Measurements from ENCODE around the gene AURKA. TPM values are rescaled to one million over a fixed set of nuclear protein-coding genes. Genes with fewer than 3 reads are reported as not detected.
A peak's percentile ranks its signal among the peaks of the same experiment; 100 is the strongest.

The AURKA gene
- total RNA-seq, 4 donors from 2014 or later = 4.7 to 7.7 (median 6.5) TPM

DNA sequence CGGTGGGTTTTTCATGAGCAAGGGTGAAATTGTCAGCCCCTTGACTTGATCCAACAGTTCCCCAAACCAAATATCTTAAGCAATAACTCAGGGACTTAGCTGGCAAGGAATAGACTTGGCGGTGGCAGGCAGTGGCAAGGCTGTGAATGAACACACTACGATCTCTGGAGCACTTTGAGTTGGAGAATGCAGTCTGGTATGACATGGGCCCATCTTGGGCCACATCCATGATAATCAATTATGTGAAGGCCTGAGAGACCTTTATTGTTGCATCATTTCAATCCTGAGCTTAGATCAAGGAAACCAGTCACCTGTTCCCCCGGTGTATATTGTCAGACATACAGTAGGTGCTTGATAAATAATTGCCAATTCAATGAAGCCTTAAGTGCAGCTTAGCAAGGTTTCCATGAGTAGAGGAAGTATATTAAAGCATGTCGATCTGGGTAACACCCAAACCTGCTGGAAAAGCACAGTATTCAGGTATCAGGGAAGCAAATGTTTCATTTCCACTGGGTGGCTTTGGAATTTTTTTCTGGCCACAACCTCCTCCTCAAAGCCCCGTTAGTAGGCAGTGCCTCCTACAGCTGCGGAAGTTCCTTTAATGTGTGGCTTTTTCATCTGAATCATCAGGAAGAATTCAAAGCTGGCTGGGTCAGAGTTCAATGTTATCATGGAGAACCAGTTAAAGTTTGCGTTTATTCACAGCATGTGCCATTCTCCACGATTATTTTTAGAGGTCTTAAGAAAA, 30.2 kb upstream of the AURKA start:
- no peaks in the 10 kb centered on the region for H3K27me3 ChIP-seq
- H3K27ac ChIP-seq = no peak overlapping the region
- H3K4me1 ChIP-seq = peaks cover 0 to 3% (median 0%) of the 10 kb centered on the region in 4 donors
- H3K9me3 ChIP-seq = no peaks in the 10 kb centered on the region
- no peak overlapping the region for H3K4me3 ChIP-seq
- no peaks in the 10 kb centered on the region for H3K36me3 ChIP-seq
- DNase-seq = no peak
- TF ChIP-seq, protein P1, sequence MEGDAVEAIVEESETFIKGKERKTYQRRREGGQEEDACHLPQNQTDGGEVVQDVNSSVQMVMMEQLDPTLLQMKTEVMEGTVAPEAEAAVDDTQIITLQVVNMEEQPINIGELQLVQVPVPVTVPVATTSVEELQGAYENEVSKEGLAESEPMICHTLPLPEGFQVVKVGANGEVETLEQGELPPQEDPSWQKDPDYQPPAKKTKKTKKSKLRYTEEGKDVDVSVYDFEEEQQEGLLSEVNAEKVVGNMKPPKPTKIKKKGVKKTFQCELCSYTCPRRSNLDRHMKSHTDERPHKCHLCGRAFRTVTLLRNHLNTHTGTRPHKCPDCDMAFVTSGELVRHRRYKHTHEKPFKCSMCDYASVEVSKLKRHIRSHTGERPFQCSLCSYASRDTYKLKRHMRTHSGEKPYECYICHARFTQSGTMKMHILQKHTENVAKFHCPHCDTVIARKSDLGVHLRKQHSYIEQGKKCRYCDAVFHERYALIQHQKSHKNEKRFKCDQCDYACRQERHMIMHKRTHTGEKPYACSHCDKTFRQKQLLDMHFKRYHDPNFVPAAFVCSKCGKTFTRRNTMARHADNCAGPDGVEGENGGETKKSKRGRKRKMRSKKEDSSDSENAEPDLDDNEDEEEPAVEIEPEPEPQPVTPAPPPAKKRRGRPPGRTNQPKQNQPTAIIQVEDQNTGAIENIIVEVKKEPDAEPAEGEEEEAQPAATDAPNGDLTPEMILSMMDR (IDR thresholded peaks at IDR 0.05) = no peak
- TF ChIP-seq POLR2A (IDR thresholded peaks at IDR 0.05) = no peak

DNA sequence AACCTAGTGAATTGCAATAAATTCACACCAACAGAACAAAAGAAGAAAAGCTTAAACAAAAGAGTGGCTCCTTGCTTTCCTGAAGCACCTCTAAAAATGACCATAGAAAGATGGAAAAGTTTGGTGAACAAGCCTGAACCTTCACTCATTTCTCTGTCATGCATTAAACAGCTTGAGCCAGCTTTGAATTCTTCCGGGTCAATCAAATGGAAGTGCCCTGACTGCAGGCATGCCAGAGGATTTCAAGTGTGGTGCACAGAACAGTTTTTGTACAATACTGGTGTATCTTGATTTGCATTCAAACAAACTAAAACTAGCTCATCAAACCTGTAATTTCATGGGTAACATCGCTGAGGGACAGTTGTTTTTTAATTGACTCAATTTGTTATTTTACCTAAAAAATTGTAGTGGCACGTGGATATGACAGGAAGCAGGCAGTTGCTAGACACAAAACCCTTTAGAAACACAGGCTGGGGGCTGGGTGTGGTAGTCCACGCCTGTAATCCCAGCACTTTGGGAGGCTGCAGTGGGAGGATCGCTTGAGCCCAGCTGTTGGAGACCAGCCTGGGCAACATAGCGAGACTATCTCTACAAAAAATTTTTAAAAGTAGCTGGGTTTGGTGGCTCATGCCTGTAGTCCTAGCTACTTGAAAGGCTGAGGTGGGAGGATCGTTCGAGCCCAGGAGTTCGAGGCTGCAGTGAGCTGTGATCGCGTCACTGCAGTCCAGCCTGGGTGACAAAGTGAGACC, 29.1 kb upstream of the AURKA start:
- H3K36me3 ChIP-seq = no peaks in the 10 kb centered on the region
- no peak overlapping the region for H3K4me3 ChIP-seq
- no peaks in the 10 kb centered on the region for H3K27me3 ChIP-seq
- DNase-seq = no peak
- H3K9me3 ChIP-seq = no peaks in the 10 kb centered on the region
- TF ChIP-seq POLR2A (IDR thresholded peaks at IDR 0.05) = no peak
- TF ChIP-seq, protein P1 (IDR thresholded peaks at IDR 0.05) = no peak
- no peak overlapping the region for H3K27ac ChIP-seq
- peaks cover 0 to 3% (median 0%) of the 10 kb centered on the region in 4 donors for H3K4me1 ChIP-seq

DNA sequence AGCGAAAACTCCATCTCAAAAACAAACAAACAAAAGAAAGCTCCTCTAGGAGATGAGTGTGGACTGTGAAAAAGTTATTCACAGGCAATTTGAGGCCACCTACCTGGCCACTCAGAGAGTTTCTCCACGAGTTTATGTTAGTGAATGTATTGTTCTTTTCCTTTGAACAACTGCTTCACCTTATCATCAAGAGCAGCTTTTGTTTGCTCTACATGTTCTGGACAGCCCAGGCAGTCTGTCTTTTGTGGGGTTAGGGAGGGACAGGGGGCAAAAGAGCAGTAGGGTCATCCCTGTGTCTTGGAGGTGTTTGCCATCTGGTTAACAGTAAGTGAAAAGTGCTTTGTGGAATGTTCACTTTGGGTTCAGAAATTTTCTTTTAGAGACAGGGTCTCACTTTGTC, 28.0 kb upstream of the AURKA start:
- TF ChIP-seq, protein P1 (IDR thresholded peaks at IDR 0.05) = no peak
- TF ChIP-seq POLR2A (IDR thresholded peaks at IDR 0.05) = no peak
- H3K4me3 ChIP-seq = no peak overlapping the region
- H3K4me1 ChIP-seq = peaks cover 0 to 3% (median 0%) of the 10 kb centered on the region in 4 donors
- H3K27ac ChIP-seq = peak overlapping the region in 1 of 4 donors; percentile 62
- H3K9me3 ChIP-seq = no peaks in the 10 kb centered on the region
- no peaks in the 10 kb centered on the region for H3K36me3 ChIP-seq
- DNase-seq = no peak
- no peaks in the 10 kb centered on the region for H3K27me3 ChIP-seq

DNA sequence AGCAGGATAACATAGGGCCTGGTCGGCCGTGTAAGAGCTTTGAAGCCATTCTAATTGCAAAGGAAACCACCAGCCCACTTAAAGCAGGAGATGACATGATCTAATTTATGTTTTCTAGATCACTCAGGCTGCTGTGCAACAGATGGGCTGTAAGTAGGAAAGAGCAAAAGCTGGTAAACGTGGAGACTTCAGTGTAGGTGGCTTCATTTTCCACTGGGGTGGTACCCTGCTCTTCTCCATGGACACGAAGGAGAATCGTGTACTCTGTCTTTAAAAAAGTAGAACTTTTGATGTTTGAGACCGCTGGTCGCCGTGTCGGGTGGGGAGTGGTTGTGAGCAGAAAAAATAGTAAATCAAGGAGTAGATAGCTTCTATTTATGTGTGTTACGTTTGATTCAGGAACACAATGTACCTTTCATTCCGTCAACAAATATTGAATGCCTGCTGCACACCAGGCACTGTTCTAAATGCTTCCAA, 26.4 kb upstream of the AURKA start:
- Histone ChIP-seq H3K9me3 (no peaks in the 10 kb centered on the region), H3K36me3 (no peaks in the 10 kb centered on the region), H3K4me3 (no peak overlapping the region), H3K27ac (peak overlapping the region; percentile 65 to 72 (median 68)), H3K27me3 (no peaks in the 10 kb centered on the region), H3K4me1 (peaks cover 0 to 3% (median 0%) of the 10 kb centered on the region in 4 donors)
- peak in 2 of 3 donors; percentile 35 to 56 for DNase-seq
- TF ChIP-seq, protein P1 (IDR thresholded peaks at IDR 0.05) = no peak
- no peak for TF ChIP-seq POLR2A (IDR thresholded peaks at IDR 0.05)

DNA sequence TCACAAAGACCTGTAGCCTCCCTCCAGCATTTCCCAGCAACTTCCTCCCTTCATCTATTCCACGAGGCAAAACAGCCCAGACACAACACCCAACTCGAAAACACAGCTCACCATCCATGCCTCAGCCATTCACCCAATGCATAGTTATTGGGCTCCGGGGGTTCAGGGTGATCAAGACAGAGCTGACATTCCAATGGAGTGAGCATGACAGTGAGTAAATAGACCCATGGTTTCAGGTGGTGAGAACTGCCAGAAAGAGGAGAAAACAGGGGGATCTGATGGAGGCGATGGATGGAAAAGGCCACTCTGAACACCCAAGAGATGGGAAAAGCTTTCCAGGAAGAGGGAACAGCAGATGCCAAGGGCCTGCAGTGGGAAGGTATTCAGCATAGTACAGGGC, 25.9 kb upstream of the AURKA start:
- no peaks in the 10 kb centered on the region for H3K9me3 ChIP-seq
- no peaks in the 10 kb centered on the region for H3K27me3 ChIP-seq
- no peak overlapping the region for H3K4me3 ChIP-seq
- H3K27ac ChIP-seq = peak overlapping the region; percentile 65 to 72 (median 68)
- no peak for TF ChIP-seq POLR2A (IDR thresholded peaks at IDR 0.05)
- TF ChIP-seq, protein P1 (IDR thresholded peaks at IDR 0.05) = no peak
- no peak for DNase-seq
- H3K36me3 ChIP-seq = no peaks in the 10 kb centered on the region
- H3K4me1 ChIP-seq = peaks cover 0 to 3% (median 0%) of the 10 kb centered on the region in 4 donors
